HepG2 (cell line): ENCODE data around the gene AARSD1. TPM values are rescaled to one million over a fixed set of nuclear protein-coding genes. Genes with fewer than 3 reads are reported as not detected.

Experiments used
- ARID5B ChIP-seq: IDR thresholded peaks from 2 replicates; pipeline ENCODE4 v1.4.0; 2020; ENCODE audit warnings: mild to moderate bottlenecking, missing genetic modification reagents
- ARNTL ChIP-seq: sonication (generic); formaldehyde crosslinking; IDR thresholded peaks from 2 replicates; pipeline ENCODE4 v1.4.0; 2020; ENCODE audit warnings: mild to moderate bottlenecking, missing genetic modification reagents
- ATF2 ChIP-seq: sonication (generic); formaldehyde crosslinking; IDR thresholded peaks from 2 replicates; pipeline ENCODE4 v1.4.0; 2020; ENCODE audit warnings: missing genetic modification reagents
- DMAP1 ChIP-seq: IDR thresholded peaks from 2 replicates; pipeline ENCODE4 v1.6.1; 2016
- DRAP1 ChIP-seq: IDR thresholded peaks from 2 replicates; pipeline ENCODE4 v1.6.1; 2016; ENCODE audit warnings: missing genetic modification reagents, missing compliant biosample characterization
- GTF2F1 ChIP-seq: fragments of 150-350 bp; IDR thresholded peaks from 2 replicates; pipeline ENCODE4 v1.6.1; 2014; ENCODE audit warnings: low read length
- LCORL ChIP-seq, 2 experiments: fragments of 450-650 bp in 1 of 2; sonication (generic) in 1 of 2; formaldehyde crosslinking in 1 of 2; IDR thresholded peaks; 2 replicates each; pipeline versions ENCODE4 v1.5.0 to v1.6.1; 2017 to 2020; ENCODE audit warnings: antibody characterized with exemption in 1 of 2, missing genetic modification reagents in 1 of 2
- MAX ChIP-seq: IDR thresholded peaks from 2 replicates; pipeline ENCODE4 v1.6.1; 2012; ENCODE audit warnings: inconsistent platforms
- MTA3 ChIP-seq: sonication (generic); formaldehyde crosslinking; IDR thresholded peaks from 2 replicates; pipeline ENCODE4 v1.4.0; 2020; ENCODE audit warnings: missing genetic modification reagents
- NR0B2 ChIP-seq: sonication (generic); formaldehyde crosslinking; IDR thresholded peaks from 2 replicates; pipeline ENCODE4 v1.4.0; 2020; ENCODE audit warnings: mild to moderate bottlenecking, missing genetic modification reagents
- NR2C2 ChIP-seq: sonication (generic); formaldehyde crosslinking; IDR thresholded peaks from 2 replicates; pipeline ENCODE4 v1.4.0; 2020; ENCODE audit warnings: missing genetic modification reagents, mild to moderate bottlenecking, moderate library complexity, borderline replicate concordance
- PITX1 ChIP-seq: sonication (generic); formaldehyde crosslinking; IDR thresholded peaks from 2 replicates; pipeline ENCODE4 v1.5.1; 2020; ENCODE audit warnings: mild to moderate bottlenecking, missing genetic modification reagents
- SOX13 ChIP-seq, 3 experiments: fragments of 450-650 bp in 1 of 3; sonication (generic) in 1 of 3; formaldehyde crosslinking in 1 of 3; IDR thresholded peaks in 2 of 3; conservative IDR thresholded peaks in 1 of 3; 2 replicates each; pipeline versions ENCODE4 v1.5.0 to v1.6.1; 2016 to 2020; ENCODE audit warnings: antibody characterized with exemption in 1 of 3, mild to moderate bottlenecking in 1 of 3, missing compliant biosample characterization in 1 of 3, missing genetic modification reagents in 1 of 3, moderate library complexity in 1 of 3
- SOX6 ChIP-seq, 2 experiments: fragments of 450-650 bp in 1 of 2; sonication (generic) in 1 of 2; formaldehyde crosslinking in 1 of 2; IDR thresholded peaks; 2 replicates each; pipeline versions ENCODE4 v1.4.0 to v1.6.1; 2017 to 2020; ENCODE audit warnings: antibody characterized with exemption in 1 of 2, mild to moderate bottlenecking in 1 of 2, missing genetic modification reagents in 1 of 2
- SP140L ChIP-seq: sonication (generic); formaldehyde crosslinking; IDR thresholded peaks from 2 replicates; pipeline ENCODE4 v1.4.0; 2020; ENCODE audit warnings: missing genetic modification reagents, borderline replicate concordance
- SRF ChIP-seq: IDR thresholded peaks from 2 replicates; pipeline ENCODE4 v1.6.1; 2011; ENCODE audit warnings: mild to moderate bottlenecking, low read depth, low read length, moderate library complexity
- STAT5B ChIP-seq: sonication (generic); formaldehyde crosslinking; IDR thresholded peaks from 2 replicates; pipeline ENCODE4 v1.4.0; 2020; ENCODE audit warnings: missing genetic modification reagents
- TCF7 ChIP-seq: sonication (generic); IDR thresholded peaks from 2 replicates; pipeline ENCODE4 v1.6.1; 2016; ENCODE audit warnings: antibody characterized with exemption, low read depth
- U2AF1 ChIP-seq: fragments of 200-400 bp; formaldehyde crosslinking; optimal IDR thresholded peaks from 2 replicates; pipeline ENCODE3; 2017; ENCODE audit warnings: mild to moderate bottlenecking, low read depth, low read length
- XRCC5 ChIP-seq: fragments of 200-400 bp; formaldehyde crosslinking; optimal IDR thresholded peaks from 2 replicates; pipeline ENCODE3; 2017; ENCODE audit warnings: mild to moderate bottlenecking, low read length
- ZBTB21 ChIP-seq: sonication (generic); formaldehyde crosslinking; IDR thresholded peaks from 2 replicates; pipeline ENCODE4 v1.4.0; 2020; ENCODE audit warnings: missing genetic modification reagents
- ZNF326 ChIP-seq: sonication (generic); formaldehyde crosslinking; IDR thresholded peaks from 2 replicates; pipeline ENCODE4 v1.4.0; 2020; ENCODE audit warnings: missing genetic modification reagents, borderline replicate concordance
- ZNF670 ChIP-seq: sonication (generic); formaldehyde crosslinking; IDR thresholded peaks from 2 replicates; pipeline ENCODE4 v1.8.0; 2022; ENCODE audit warnings: mild to moderate bottlenecking, missing genetic modification reagents, borderline replicate concordance
- polyA plus RNA-seq, 8 experiments: library from polyadenylated mRNA; depleted of rRNA in 3 of 8; stranded (reverse) in 7 of 8; unstranded in 1 of 8; fragments of >200 nt; fragmentation: Illumina TruSeq in 4 of 8; extraction: Trizol in 4 of 8; gene quantifications; 2 replicates each; pipeline versions ENCODE4 v1.2.1 to v1.2.3, GENCODE V29; 2011 to 2016; ENCODE audit warnings: low read depth in 4 of 8, missing spikeins in 1 of 8, mixed read lengths in 1 of 8; ENCODE audit not compliant: insufficient read depth in 1 of 8
- total RNA-seq, 5 experiments: library from RNA; depleted of rRNA; stranded (reverse); fragments of >200 nt; fragmentation: Illumina TruSeq; extraction: Trizol; gene quantifications; 2 replicates each; pipeline ENCODE4 v1.2.3, GENCODE V29; 2016; ENCODE audit warnings: low read depth in 1 of 5

The AARSD1 gene
- total and polyA plus RNA-seq, 2 of the 13 experiments (the other 11 are each of a cell fraction or from before 2014, with no cell fraction given): 24.7 to 29.3 TPM

- TF ChIP-seq TCF7 (0 out of 2 replicates have a peak, but pooled peaks have one; percentile 11), GTF2F1 (no peak), XRCC5 (no peak), SP140L (CRISPR knock-in tag) (0 out of 2 replicates have a peak, but pooled peaks have one; percentile 22), LCORL (IDR thresholded peaks at IDR 0.05) (no peak), LCORL (CRISPR knock-in tag; IDR thresholded peaks at IDR 0.05) (peak; percentile 73; the same call in 1 of the 2 replicates), ZNF670 (CRISPR knock-in tag) (no peak), PITX1 (CRISPR knock-in tag) (peak; percentile 56), ATF2 (CRISPR knock-in tag) (no peak), ARNTL (CRISPR knock-in tag) (peak; percentile 54; the same call in 1 of the 2 replicates), ZNF326 (CRISPR knock-in tag) (no peak), DRAP1 (CRISPR knock-in tag) (peak; percentile 40; the same call in 1 of the 2 replicates), SOX6 (IDR thresholded peaks at IDR 0.05) (no peak), SOX6 (CRISPR knock-in tag; IDR thresholded peaks at IDR 0.05) (peak; percentile 91), NR0B2 (no peak), ZBTB21 (CRISPR knock-in tag) (no peak), SOX13 (IDR thresholded peaks at IDR 0.05) (peak; percentile 73; the same call in 1 of the 2 replicates), SOX13 (CRISPR knock-in tag; conservative IDR thresholded peaks at IDR 0.05 in 1 of 2, IDR thresholded peaks at IDR 0.05 in 1 of 2) (peak in 1 of 2 experiments; percentile 92; a peak in 2 of 4 replicates), MTA3 (no peak), SRF (peak; percentile 63), MAX (peak; percentile 71), U2AF1 (no peak), STAT5B (no peak), NR2C2 (0 out of 2 replicates have a peak, but pooled peaks have one; percentile 8), DMAP1 (no peak), ARID5B (CRISPR knock-in tag) (peak; percentile 86)
Measured at GRCh38 chr17:42920922-42921321, 43.3 kb downstream of the AARSD1 start (continued).
